Breast epithelium (tissue), 3 donors: Measurements from ENCODE around the gene PPP1R1C.

Experiments used
- CTCF ChIP-seq, 3 donors: fragments of 450-650 bp; IDR thresholded peaks; one replicate each; pipeline ENCODE4 v1.5.1; 2016 to 2017; ENCODE audit warnings: antibody characterized with exemption in 3 of 3, mild to moderate bottlenecking in 3 of 3, moderate library complexity in 3 of 3
- POLR2A ChIP-seq: fragments of 450-650 bp; IDR thresholded peaks from one replicate; pipeline ENCODE4 v1.6.1; 2016; ENCODE audit warnings: antibody characterized with exemption, mild to moderate bottlenecking, moderate library complexity
- POLR2AphosphoS5 ChIP-seq, 3 donors: sonication (generic); formaldehyde crosslinking; IDR thresholded peaks; one replicate each; pipeline ENCODE4 v1.6.1; 2017; ENCODE audit warnings: antibody characterized with exemption in 3 of 3

- TF ChIP-seq CTCF (IDR thresholded peaks at IDR 0.05) = no peak
- no peak for TF ChIP-seq POLR2AphosphoS5 (IDR thresholded peaks at IDR 0.05)
- TF ChIP-seq POLR2A = no peak
These were observed 70.3 kb downstream of the PPP1R1C start for GRCh38 chr2:182055993-182056392.
